ENCODE measurements around the gene RIT2. TPM values are rescaled to one million over a fixed set of nuclear protein-coding genes. Genes with fewer than 3 reads are reported as not detected.

The RIT2 gene
- total RNA-seq, 1 experiment from 2014 or later: not detected

- ChIA-PET POLR2A (ENCODE audit: unreplicated experiment) (no interaction called here), CTCF (no interaction called here)
- Histone ChIP-seq H3K27me3 (ENCODE audit: insufficient read depth, low read depth) (no peaks in the 10 kb centered on the region), H3K4me2 (no peak overlapping the region), H3F3A (ENCODE audit: insufficient read depth, low read depth) (no peaks in the 10 kb centered on the region), H3K4me3 (no peak overlapping the region), H3K4me1 (replicated peaks; ENCODE audit: insufficient read depth) (no peaks in the 10 kb centered on the region), H3K27ac (no peak overlapping the region), H3K79me2 (ENCODE audit: low read depth) (no peaks in the 10 kb centered on the region), H3K9me2 (ENCODE audit: insufficient read depth) (no peaks in the 10 kb centered on the region), H4K20me1 (ENCODE audit: insufficient read depth) (no peaks in the 10 kb centered on the region), H3K9me3 (ENCODE audit: insufficient read depth, low read depth) (no peaks in the 10 kb centered on the region), H2AFZ (no peak overlapping the region), H3K36me3 (ENCODE audit: low read depth) (no peaks in the 10 kb centered on the region)
- intact Hi-C loops (cut with micrococcal nuclease; ENCODE audit: unreplicated experiment): no loop called here
- no TSS peak for BruUV-seq (replicated peaks)
- no peak for DNase-seq
- TF ChIP-seq CTCF (conservative IDR thresholded peaks at IDR 0.05) (no peak), EZH2 (IDR thresholded peaks at IDR 0.05; ENCODE audit: low read depth) (no peak)
Observed at GRCh38 chr18:42906761-42907160, 208.7 kb downstream of the RIT2 start.

GRCh38 chr18:42901161-42901560, 214.3 kb downstream of the RIT2 start:
- TF ChIP-seq CTCF (conservative IDR thresholded peaks at IDR 0.05) (no peak), EZH2 (IDR thresholded peaks at IDR 0.05; ENCODE audit: low read depth) (no peak)
- Histone ChIP-seq H3K9me2 (ENCODE audit: insufficient read depth) (no peaks in the 10 kb centered on the region), H3K4me2 (no peak overlapping the region), H3K4me1 (replicated peaks; ENCODE audit: insufficient read depth) (no peaks in the 10 kb centered on the region), H4K20me1 (ENCODE audit: insufficient read depth) (no peaks in the 10 kb centered on the region), H3K79me2 (ENCODE audit: low read depth) (no peaks in the 10 kb centered on the region), H3K27ac (no peak overlapping the region), H2AFZ (no peak overlapping the region), H3K36me3 (ENCODE audit: low read depth) (no peaks in the 10 kb centered on the region), H3K4me3 (no peak overlapping the region), H3K9me3 (ENCODE audit: insufficient read depth, low read depth) (no peaks in the 10 kb centered on the region), H3F3A (ENCODE audit: insufficient read depth, low read depth) (no peaks in the 10 kb centered on the region), H3K27me3 (ENCODE audit: insufficient read depth, low read depth) (no peaks in the 10 kb centered on the region)
- ChIA-PET POLR2A (ENCODE audit: unreplicated experiment) (no interaction called here), CTCF (no interaction called here)
- DNase-seq: no peak
- intact Hi-C loops (cut with micrococcal nuclease; ENCODE audit: unreplicated experiment): no loop called here
- BruUV-seq (replicated peaks): no TSS peak

GRCh38 chr18:42893977-42894376, 221.5 kb downstream of the RIT2 start:
- no peaks in the 10 kb centered on the region for H3K36me3 ChIP-seq (ENCODE audit: low read depth)
- no peaks in the 10 kb centered on the region for H3K9me2 ChIP-seq (ENCODE audit: insufficient read depth)
- H3K27me3 ChIP-seq (ENCODE audit: insufficient read depth, low read depth): no peaks in the 10 kb centered on the region
- no peaks in the 10 kb centered on the region for H4K20me1 ChIP-seq (ENCODE audit: insufficient read depth)
- DNase-seq: no peak
- H3K9me3 ChIP-seq (ENCODE audit: insufficient read depth, low read depth): no peaks in the 10 kb centered on the region
- intact Hi-C loops (cut with micrococcal nuclease; ENCODE audit: unreplicated experiment): no loop called here
- H3K4me1 ChIP-seq (replicated peaks; ENCODE audit: insufficient read depth): no peaks in the 10 kb centered on the region
- H2AFZ ChIP-seq: no peak overlapping the region
- ChIA-PET POLR2A (ENCODE audit: unreplicated experiment) (no interaction called here), CTCF (no interaction called here)
- no peak overlapping the region for H3K4me3 ChIP-seq
- no peaks in the 10 kb centered on the region for H3K79me2 ChIP-seq (ENCODE audit: low read depth)
- H3F3A ChIP-seq (ENCODE audit: insufficient read depth, low read depth): no peaks in the 10 kb centered on the region
- H3K27ac ChIP-seq: no peak overlapping the region
- no TSS peak for BruUV-seq (replicated peaks)
- no peak for TF ChIP-seq CTCF (conservative IDR thresholded peaks at IDR 0.05)
- TF ChIP-seq EZH2 (IDR thresholded peaks at IDR 0.05; ENCODE audit: low read depth): no peak
- H3K4me2 ChIP-seq: no peak overlapping the region
